ENCODE measurements around the gene LHFPL3.
A peak's percentile ranks its signal among the peaks of the same experiment; 100 is the strongest.

Gene LHFPL3

DNA sequence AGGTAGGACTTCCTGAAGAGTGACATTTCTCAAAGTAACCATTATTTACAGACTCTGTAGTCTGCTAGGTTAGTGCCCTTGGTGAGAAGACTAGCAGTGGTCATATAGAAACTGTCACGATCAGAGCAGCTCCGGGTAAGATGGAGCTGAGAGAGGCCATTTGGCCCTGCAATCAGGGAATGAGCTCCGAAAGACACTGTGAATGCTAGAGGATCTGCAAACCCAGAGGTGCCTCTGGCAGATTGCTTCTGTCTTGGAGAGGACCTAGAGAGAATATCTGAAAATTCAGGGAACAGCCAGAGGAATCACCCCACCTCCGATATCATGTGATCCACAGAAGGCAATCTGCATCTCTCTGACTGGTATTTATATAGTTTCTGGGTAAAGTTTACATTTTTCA is 438.7 kb downstream of the LHFPL3 start:
- TF ChIP-seq Cebpa-rat (IDR thresholded peaks at IDR 0.05) = no peak
- Histone ChIP-seq H3K27me3 (no peaks in the 10 kb centered on the region), H4K20me1 (no peaks in the 10 kb centered on the region)

DNA sequence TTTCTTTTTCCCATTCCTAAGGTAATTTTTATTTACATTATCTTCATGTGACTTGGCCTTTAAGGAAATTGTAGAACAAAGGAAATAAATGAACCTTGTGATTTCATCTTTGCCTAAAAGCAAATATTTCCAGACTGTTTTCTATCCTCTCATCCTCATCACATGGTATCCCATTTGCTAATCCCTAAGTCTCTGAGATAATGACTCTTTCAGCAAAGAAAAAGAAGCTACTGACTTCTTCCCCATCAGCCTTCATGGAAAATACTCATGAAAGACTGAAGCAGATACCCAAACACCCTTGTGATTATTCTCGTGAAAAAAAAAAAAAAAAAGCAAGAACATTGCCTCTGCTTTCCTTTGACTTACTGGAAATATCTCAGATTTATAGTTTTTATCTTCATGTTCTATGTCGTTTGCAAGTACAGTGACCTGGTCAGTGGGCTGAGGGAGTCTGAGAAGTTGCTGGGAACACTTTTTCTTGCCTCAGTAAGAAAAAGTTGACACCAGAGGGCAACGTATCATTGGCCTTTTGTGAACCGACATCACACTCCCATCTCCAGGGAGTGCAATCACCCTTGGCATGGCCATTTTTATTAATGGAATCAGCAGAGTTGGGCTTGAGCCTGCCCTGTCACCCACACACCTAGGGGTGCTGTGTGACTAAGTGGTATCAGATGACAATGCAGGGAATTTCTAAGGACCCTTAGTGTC is 439.6 kb downstream of the LHFPL3 start:
- H3K9me3 ChIP-seq (replicated peaks in 1 of 11) = no peaks in the 10 kb centered on the region
- TF ChIP-seq Cebpa-rat (IDR thresholded peaks at IDR 0.05) = no peak
- no peaks in the 10 kb centered on the region for H3K36me3 ChIP-seq

More for the DNA sequence above, 438.7 kb downstream of the LHFPL3 start:
- no peaks in the 10 kb centered on the region for H3K36me3 ChIP-seq
- no peaks in the 10 kb centered on the region for H3K9me3 ChIP-seq (replicated peaks in 1 of 11)
- H3K4me1 ChIP-seq = no peaks in the 10 kb centered on the region
- H3K4me2 ChIP-seq = no peak overlapping the region
- H3K9ac ChIP-seq = no peak overlapping the region
- H3K4me3 ChIP-seq = no peak overlapping the region
- H3K27ac ChIP-seq = no peak overlapping the region

DNA sequence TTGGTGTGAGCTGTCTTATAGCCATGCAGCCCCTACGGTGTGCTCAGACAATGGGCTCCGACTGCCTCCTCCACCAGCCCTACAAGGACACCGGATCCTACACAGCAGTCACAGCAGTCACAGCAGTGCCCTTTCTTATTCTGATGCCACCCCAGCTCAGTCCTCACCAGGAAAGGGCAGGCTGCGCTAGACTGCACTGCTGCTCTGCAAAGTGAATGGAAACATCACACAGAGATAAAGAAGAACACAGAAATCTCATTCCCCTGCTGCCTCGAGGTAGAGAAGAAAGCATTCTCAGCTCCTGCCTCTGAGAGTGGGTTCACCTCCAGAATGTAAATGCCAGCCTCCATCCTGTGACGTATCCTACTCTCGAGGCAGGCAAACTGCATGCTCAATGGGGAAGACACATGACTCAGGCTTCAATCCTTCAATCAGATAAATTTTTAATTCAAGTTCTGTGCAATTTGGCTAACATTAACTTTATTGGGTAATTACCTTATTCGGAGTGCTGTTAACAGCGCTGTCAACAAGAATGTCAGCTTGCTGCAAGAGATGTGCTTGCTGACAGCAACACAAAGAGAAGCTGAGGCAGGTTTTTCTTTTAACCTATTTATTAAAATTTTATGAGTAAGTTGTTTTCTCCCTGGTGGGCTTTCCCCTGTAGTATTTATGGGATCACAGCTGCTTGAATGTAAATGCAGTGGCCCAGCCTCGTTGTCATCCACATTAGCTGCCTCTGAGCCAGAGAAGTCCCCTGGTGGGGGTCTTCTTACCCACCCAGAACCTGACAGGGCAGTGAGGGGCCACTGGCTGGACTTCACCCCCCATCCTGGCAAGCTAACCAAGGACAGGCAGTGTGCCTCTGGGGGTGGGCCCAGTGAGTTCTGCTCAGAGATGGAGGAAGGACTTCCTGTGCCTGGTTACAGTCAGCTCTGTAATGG is 444.3 kb downstream of the LHFPL3 start:
- Histone ChIP-seq H3K4me1 (peaks cover 0 to 13% (median 6%) of the 10 kb centered on the region in 10 experiments; a peak in 11 of 20 replicates), H3K27ac (no peak overlapping the region), H3K27me3 (no peaks in the 10 kb centered on the region), H3K9me3 (replicated peaks in 1 of 11) (no peaks in the 10 kb centered on the region), H3K4me3 (no peak overlapping the region), H3K36me3 (no peaks in the 10 kb centered on the region), H3K9ac (no peak overlapping the region), H4K20me1 (no peaks in the 10 kb centered on the region), H3K4me2 (peak overlapping the region in 6 of 11 experiments; percentile 6 to 47 (median 40); a peak in 7 of 22 replicates)
- no peak for TF ChIP-seq Cebpa-rat (IDR thresholded peaks at IDR 0.05)

More for the DNA sequence above, 439.6 kb downstream of the LHFPL3 start:
- Histone ChIP-seq H3K27me3 (no peaks in the 10 kb centered on the region), H3K4me3 (no peak overlapping the region), H4K20me1 (no peaks in the 10 kb centered on the region), H3K27ac (no peak overlapping the region), H3K4me2 (no peak overlapping the region), H3K9ac (no peak overlapping the region), H3K4me1 (peaks cover 0 to 5% (median 1%) of the 10 kb centered on the region in 10 experiments; a peak in 11 of 20 replicates)

DNA sequence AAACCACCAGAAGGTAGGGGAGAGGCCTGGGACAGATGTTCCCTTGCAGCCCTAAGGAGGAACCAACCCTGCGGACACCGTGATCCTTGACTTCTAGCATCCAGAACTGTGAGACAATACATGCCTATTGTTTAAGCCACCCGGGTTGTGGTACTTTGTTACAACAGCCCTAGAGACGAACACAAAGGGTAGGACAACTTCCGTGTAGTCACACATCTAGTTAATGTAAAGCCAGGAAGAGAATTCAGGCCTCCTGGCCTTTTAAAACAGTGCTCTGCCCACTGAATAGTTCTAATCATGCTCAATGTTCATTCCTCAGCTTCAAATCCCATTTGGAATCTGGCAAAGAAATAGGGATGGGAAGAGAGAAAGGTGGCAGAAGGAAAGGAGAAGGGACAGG is 445.4 kb downstream of the LHFPL3 start:
- Histone ChIP-seq H3K9ac (no peak overlapping the region), H4K20me1 (no peaks in the 10 kb centered on the region), H3K36me3 (no peaks in the 10 kb centered on the region), H3K9me3 (replicated peaks in 1 of 11) (no peaks in the 10 kb centered on the region), H3K27ac (no peak overlapping the region), H3K4me3 (no peak overlapping the region), H3K4me2 (peak overlapping the region in 3 of 11 experiments; percentile 39 to 47 (median 42); a peak in 2 of 22 replicates), H3K27me3 (no peaks in the 10 kb centered on the region), H3K4me1 (peaks cover 0 to 13% (median 6%) of the 10 kb centered on the region in 10 experiments; a peak in 11 of 20 replicates)
- TF ChIP-seq Cebpa-rat (IDR thresholded peaks at IDR 0.05) = no peak

DNA sequence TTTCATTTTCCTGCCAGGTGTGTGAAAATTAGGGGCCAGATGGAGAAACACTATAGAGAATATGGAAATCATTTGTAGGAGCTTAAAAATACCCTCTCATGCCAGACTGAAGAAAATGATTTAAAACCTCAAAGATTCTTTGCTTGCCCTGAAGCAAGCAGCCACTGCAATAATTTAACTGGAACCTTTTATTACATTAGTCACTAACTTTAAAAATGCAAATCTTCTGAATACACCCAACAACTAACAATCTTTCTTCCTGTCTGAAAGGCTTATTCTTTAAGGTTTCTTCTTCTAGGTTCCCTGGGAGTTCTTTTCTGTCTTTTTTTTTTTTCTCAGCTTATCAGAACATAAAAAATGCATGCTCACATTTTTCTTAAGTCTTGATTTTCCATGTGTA is 447.1 kb downstream of the LHFPL3 start:
- no peak for TF ChIP-seq Cebpa-rat (IDR thresholded peaks at IDR 0.05)
- Histone ChIP-seq H3K36me3 (no peaks in the 10 kb centered on the region), H3K4me1 (peaks cover 0 to 13% (median 6%) of the 10 kb centered on the region in 10 experiments; a peak in 11 of 20 replicates), H3K4me3 (no peak overlapping the region), H3K27me3 (no peaks in the 10 kb centered on the region), H3K27ac (no peak overlapping the region), H4K20me1 (no peaks in the 10 kb centered on the region), H3K4me2 (no peak overlapping the region), H3K9me3 (replicated peaks in 1 of 11) (no peaks in the 10 kb centered on the region), H3K9ac (no peak overlapping the region)

DNA sequence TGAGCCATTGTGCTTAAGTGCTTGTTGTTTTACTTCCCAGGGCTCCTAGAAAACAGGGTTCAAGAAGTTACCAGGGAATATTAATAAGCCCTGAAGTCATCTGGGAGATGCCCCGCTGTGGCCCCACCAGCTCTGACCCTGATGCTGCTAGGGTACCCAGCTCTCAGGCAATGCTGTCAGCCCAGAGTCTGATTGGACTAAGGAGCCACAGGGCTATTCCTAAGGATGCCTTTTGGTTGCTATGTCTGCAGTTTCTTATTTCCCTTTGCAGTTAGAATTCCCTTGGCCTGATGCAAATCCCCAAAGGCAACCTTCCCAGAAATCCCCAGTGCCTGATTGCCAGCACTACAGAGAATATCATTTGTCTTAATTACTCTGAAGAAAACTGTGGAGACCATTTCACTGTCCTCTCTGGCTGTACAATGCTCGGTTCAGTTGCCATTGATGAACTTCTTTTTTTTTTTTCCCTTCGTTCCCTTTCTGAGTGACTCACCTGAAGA is 448.9 kb downstream of the LHFPL3 start:
- Histone ChIP-seq H3K4me1 (peaks cover 0 to 13% (median 6%) of the 10 kb centered on the region in 10 experiments; a peak in 11 of 20 replicates), H4K20me1 (no peaks in the 10 kb centered on the region), H3K27ac (no peak overlapping the region), H3K4me2 (no peak overlapping the region), H3K27me3 (no peaks in the 10 kb centered on the region), H3K9ac (no peak overlapping the region), H3K9me3 (replicated peaks in 1 of 11) (peaks cover 0 to 9% (median 0%) of the 10 kb centered on the region in 11 experiments; a peak in 1 of 22 replicates), H3K36me3 (no peaks in the 10 kb centered on the region), H3K4me3 (no peak overlapping the region)
- TF ChIP-seq Cebpa-rat (IDR thresholded peaks at IDR 0.05) = no peak

DNA sequence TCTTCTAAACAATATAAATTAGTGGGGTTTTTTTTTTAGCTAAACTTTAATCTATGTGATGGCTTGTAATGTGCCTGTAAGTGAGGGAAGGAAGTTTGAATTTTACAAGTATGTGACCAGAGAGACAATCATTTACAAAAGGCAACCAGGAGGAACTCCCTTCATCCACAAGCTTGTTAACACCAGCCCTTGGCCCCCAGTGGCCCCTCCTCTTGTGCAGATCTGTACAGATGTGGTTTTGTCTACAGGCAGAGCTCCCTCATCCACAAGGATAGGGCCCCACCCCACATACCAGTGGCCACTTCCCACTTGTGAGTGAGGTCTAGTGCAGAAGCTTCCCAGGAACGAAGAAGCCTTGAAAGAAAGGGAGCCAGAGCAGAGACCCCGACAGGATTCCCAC is 451.5 kb downstream of the LHFPL3 start:
- H3K9me3 ChIP-seq (replicated peaks in 1 of 11) = peaks cover 0 to 11% (median 0%) of the 10 kb centered on the region in 11 experiments; a peak in 1 of 22 replicates
- no peak overlapping the region for H3K27ac ChIP-seq
- H3K27me3 ChIP-seq = no peaks in the 10 kb centered on the region
- H3K4me2 ChIP-seq = no peak overlapping the region
- peaks cover 0 to 6% (median 0%) of the 10 kb centered on the region in 10 experiments; a peak in 1 of 20 replicates for H3K4me1 ChIP-seq
- H3K36me3 ChIP-seq = no peaks in the 10 kb centered on the region
- H4K20me1 ChIP-seq = no peaks in the 10 kb centered on the region
- H3K9ac ChIP-seq = no peak overlapping the region
- no peak for TF ChIP-seq Cebpa-rat (IDR thresholded peaks at IDR 0.05)
- H3K4me3 ChIP-seq = no peak overlapping the region

DNA sequence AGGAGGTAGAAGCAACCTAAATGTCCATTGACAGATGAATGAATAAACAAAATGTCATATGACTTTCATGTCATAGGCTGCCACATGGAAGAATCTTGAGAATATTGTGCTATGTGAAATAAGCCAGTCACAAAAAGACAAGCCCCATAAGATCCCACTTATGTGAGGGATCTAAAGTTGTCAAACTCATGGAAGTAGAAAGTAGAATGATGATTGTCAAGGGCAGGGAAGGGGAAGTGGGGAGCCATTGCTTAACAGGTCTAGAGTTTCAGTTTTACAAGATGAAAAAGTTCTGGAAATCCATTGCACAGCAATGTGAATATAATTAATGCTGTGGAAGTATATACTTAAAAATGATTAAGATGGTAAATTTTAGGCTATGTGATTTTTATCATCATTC is 456.3 kb downstream of the LHFPL3 start:
- Histone ChIP-seq H3K4me3 (no peak overlapping the region), H3K27me3 (no peaks in the 10 kb centered on the region), H3K9me3 (replicated peaks in 1 of 11) (peaks cover 0 to 11% (median 0%) of the 10 kb centered on the region in 11 experiments; a peak in 1 of 22 replicates), H3K36me3 (no peaks in the 10 kb centered on the region), H3K4me1 (peaks cover 0 to 9% (median 0%) of the 10 kb centered on the region in 10 experiments; a peak in 1 of 20 replicates), H4K20me1 (no peaks in the 10 kb centered on the region), H3K9ac (no peak overlapping the region), H3K27ac (no peak overlapping the region), H3K4me2 (no peak overlapping the region)
- no peak for TF ChIP-seq Cebpa-rat (IDR thresholded peaks at IDR 0.05)

DNA sequence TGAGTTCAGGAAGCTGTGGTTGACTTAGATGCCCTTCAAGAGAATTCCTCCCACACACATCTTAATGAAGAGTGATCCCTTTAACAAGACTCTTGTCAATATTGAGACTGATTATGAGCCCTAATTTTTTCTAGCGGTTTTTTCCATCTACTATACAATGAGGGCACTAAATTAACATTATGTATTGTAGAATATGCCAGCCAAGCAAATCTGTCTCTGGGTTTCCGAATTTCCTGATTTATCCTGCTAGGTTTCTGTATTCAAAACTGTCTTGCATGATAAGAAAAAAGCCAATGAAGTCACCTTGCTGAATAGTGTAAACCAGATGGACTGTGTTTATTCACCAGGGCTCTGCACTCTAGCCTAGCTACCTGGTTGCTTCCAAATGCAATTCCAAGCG is 461.4 kb downstream of the LHFPL3 start:
- no peak overlapping the region for H3K4me2 ChIP-seq
- H3K4me3 ChIP-seq = no peak overlapping the region
- H3K36me3 ChIP-seq = no peaks in the 10 kb centered on the region
- no peaks in the 10 kb centered on the region for H3K9me3 ChIP-seq (replicated peaks in 1 of 11)
- no peak for TF ChIP-seq Cebpa-rat (IDR thresholded peaks at IDR 0.05)
- H3K27me3 ChIP-seq = no peaks in the 10 kb centered on the region
- H3K4me1 ChIP-seq = peaks cover 0 to 4% (median 0%) of the 10 kb centered on the region in 10 experiments; a peak in 1 of 20 replicates
- no peaks in the 10 kb centered on the region for H4K20me1 ChIP-seq
- no peak overlapping the region for H3K27ac ChIP-seq
- H3K9ac ChIP-seq = no peak overlapping the region
